Mesenchymal stem cell (in vitro differentiated cells and primary cell): ENCODE measurements around the gene ELMO1.

Source experiments
- DNase-seq: peaks from one replicate; pipeline ENCODE4 v3.0.0-alpha.2; 2013
- H2AFZ ChIP-seq: one replicate; pipeline ENCODE4 v1.6.1; 2013; ENCODE audit warnings: low read depth, mild to moderate bottlenecking, control low read depth, inconsistent platforms, low read length, moderate library complexity
- H2AK5ac ChIP-seq: 2 replicates; pipeline ENCODE4 v1.6.1; 2013; ENCODE audit warnings: low read length, moderate library complexity, mild to moderate bottlenecking, inconsistent platforms; ENCODE audit not compliant: severe bottlenecking
- H2BK120ac ChIP-seq: one replicate; pipeline ENCODE4 v1.6.1; 2013; ENCODE audit warnings: low read depth, mild to moderate bottlenecking, inconsistent platforms, low read length, moderate library complexity
- H2BK12ac ChIP-seq, 2 experiments: one replicate each; pipeline ENCODE4 v1.6.1; 2013; ENCODE audit warnings: inconsistent platforms in 2 of 2, low read length in 2 of 2, mild to moderate bottlenecking in 2 of 2, moderate library complexity in 2 of 2, control low read depth in 1 of 2
- H2BK15ac ChIP-seq: one replicate; pipeline ENCODE4 v1.6.1; 2013; ENCODE audit warnings: mild to moderate bottlenecking, low read depth, inconsistent platforms; ENCODE audit not compliant: poor library complexity, severe bottlenecking
- H2BK5ac ChIP-seq: 2 replicates; pipeline ENCODE4 v1.6.1; 2013; ENCODE audit warnings: low read depth, mild to moderate bottlenecking, low read length, control low read depth, inconsistent platforms; ENCODE audit not compliant: poor library complexity, severe bottlenecking
- H3K14ac ChIP-seq, 2 experiments: one replicate each; pipeline ENCODE4 v1.6.1; 2013; ENCODE audit warnings: inconsistent platforms in 2 of 2, low read length in 2 of 2, control low read depth in 1 of 2, mild to moderate bottlenecking in 1 of 2, moderate library complexity in 1 of 2
- H3K18ac ChIP-seq, 2 experiments: one replicate each; pipeline ENCODE4 v1.6.1; 2013; ENCODE audit warnings: inconsistent platforms in 2 of 2, low read length in 2 of 2, control low read depth in 1 of 2, low read depth in 1 of 2, mild to moderate bottlenecking in 1 of 2
- H3K23ac ChIP-seq, 2 experiments: one replicate each; pipeline ENCODE4 v1.6.1; 2013; ENCODE audit warnings: inconsistent platforms in 2 of 2, low read length in 2 of 2, mild to moderate bottlenecking in 2 of 2, moderate library complexity in 2 of 2, control low read depth in 1 of 2
- H3K27ac ChIP-seq: 2 replicates; pipeline ENCODE4 v1.5.1; 2013; ENCODE audit warnings: mild to moderate bottlenecking, moderate library complexity, low read length, control low read depth, inconsistent platforms; ENCODE audit not compliant: poor library complexity, severe bottlenecking
- H3K27me3 ChIP-seq, 2 experiments: 2 replicates each; pipeline versions ENCODE4 v1.6.1 to v1.7.0; 2013; ENCODE audit warnings: low read length in 2 of 2, mild to moderate bottlenecking in 2 of 2, moderate library complexity in 2 of 2, control low read depth in 1 of 2, inconsistent platforms in 1 of 2; ENCODE audit not compliant: control insufficient read depth in 1 of 2, insufficient read depth in 1 of 2
- H3K36me3 ChIP-seq, 2 experiments: 2 replicates each; pipeline versions ENCODE4 v1.6.1 to v1.7.0; 2013; ENCODE audit warnings: low read length in 2 of 2, control low read depth in 1 of 2, inconsistent platforms in 1 of 2, low read depth in 1 of 2, mild to moderate bottlenecking in 1 of 2; ENCODE audit not compliant: insufficient read depth in 2 of 2, control insufficient read depth in 1 of 2
- H3K4ac ChIP-seq, 2 experiments: one replicate each; pipeline ENCODE4 v1.6.1; 2013; ENCODE audit warnings: inconsistent platforms in 2 of 2, low read length in 2 of 2, mild to moderate bottlenecking in 2 of 2, moderate library complexity in 2 of 2, control low read depth in 1 of 2, low read depth in 1 of 2
- H3K4me1 ChIP-seq: 2 replicates; pipeline ENCODE4 v1.6.1; 2013; ENCODE audit warnings: low read depth, low read length, control low read depth; ENCODE audit not compliant: control insufficient read depth, insufficient read depth
- H3K4me2 ChIP-seq: 2 replicates; pipeline ENCODE4 v1.6.1; 2013; ENCODE audit warnings: low read length, mild to moderate bottlenecking, inconsistent platforms; ENCODE audit not compliant: poor library complexity, severe bottlenecking
- H3K4me3 ChIP-seq, 2 experiments: 2 replicates each; pipeline versions ENCODE4 v1.5.1 to v1.7.0; 2013; ENCODE audit warnings: low read length in 2 of 2, mild to moderate bottlenecking in 2 of 2, control low read depth in 1 of 2, low read depth in 1 of 2; ENCODE audit not compliant: insufficient read depth in 1 of 2
- H3K79me1 ChIP-seq: replicated peaks from 2 replicates; pipeline ENCODE4 v1.6.1; 2013; ENCODE audit warnings: mild to moderate bottlenecking, control low read depth, low read length, inconsistent platforms; ENCODE audit not compliant: poor library complexity, severe bottlenecking
- H3K9ac ChIP-seq: 2 replicates; pipeline ENCODE4 v1.7.0; 2013; ENCODE audit warnings: mild to moderate bottlenecking, low read length, moderate library complexity
- H3K9me3 ChIP-seq: 2 replicates; pipeline ENCODE4 v1.7.0; 2013; ENCODE audit warnings: mild to moderate bottlenecking, low read length; ENCODE audit not compliant: control insufficient read depth
- H4K8ac ChIP-seq: one replicate; pipeline ENCODE4 v1.6.1; 2013; ENCODE audit warnings: inconsistent platforms, mild to moderate bottlenecking, low read length, moderate library complexity
- H4K91ac ChIP-seq: one replicate; pipeline ENCODE4 v1.6.1; 2013; ENCODE audit warnings: mild to moderate bottlenecking, low read length, inconsistent platforms
- WGBS: methylation state at CpG from one replicate; pipeline ENCODE4 v1.1.7; 2013; ENCODE audit warnings: mixed read lengths; 5-methylcytosine and 5-hydroxymethylcytosine counted together

The ELMO1 gene

GRCh38 chr7:36942541-36942940, 506.1 kb downstream of the ELMO1 start:
- no peak overlapping the region for H4K8ac ChIP-seq
- H3K27ac ChIP-seq = no peak overlapping the region
- H3K14ac ChIP-seq = no peak overlapping the region
- H3K4me1 ChIP-seq = no peaks in the 10 kb centered on the region
- no peak overlapping the region for H2AFZ ChIP-seq
- no peak overlapping the region for H2BK12ac ChIP-seq
- no peak overlapping the region for H2BK5ac ChIP-seq
- no peak overlapping the region for H2AK5ac ChIP-seq
- H3K23ac ChIP-seq = no peak overlapping the region
- H3K4me2 ChIP-seq = no peak overlapping the region
- no peaks in the 10 kb centered on the region for H3K79me1 ChIP-seq
- H3K9ac ChIP-seq = no peak overlapping the region
- no peak overlapping the region for H2BK15ac ChIP-seq
- no peak overlapping the region for H2BK120ac ChIP-seq
- no peak overlapping the region for H4K91ac ChIP-seq
- H3K4ac ChIP-seq = no peak overlapping the region
- H3K36me3 ChIP-seq = no peaks in the 10 kb centered on the region
- no peak overlapping the region for H3K4me3 ChIP-seq
- peaks cover 0 to 2% of the 10 kb centered on the region in 2 experiments for H3K27me3 ChIP-seq
- peaks cover 64% of the 10 kb centered on the region for H3K9me3 ChIP-seq
- 71% methylated on average over 3 of the region's 4 CpGs for WGBS
- H3K18ac ChIP-seq = no peak overlapping the region
- DNase-seq = no peak

- Histone ChIP-seq H4K8ac (no peak overlapping the region), H3K18ac (no peak overlapping the region), H2BK120ac (no peak overlapping the region), H3K9ac (no peak overlapping the region), H2BK12ac (no peak overlapping the region), H3K36me3 (no peaks in the 10 kb centered on the region), H3K4ac (no peak overlapping the region), H2AK5ac (no peak overlapping the region), H3K4me2 (no peak overlapping the region), H3K9me3 (peaks cover 68% of the 10 kb centered on the region), H3K4me3 (no peak overlapping the region), H3K79me1 (no peaks in the 10 kb centered on the region), H3K14ac (no peak overlapping the region), H2BK15ac (no peak overlapping the region), H2AFZ (no peak overlapping the region), H4K91ac (no peak overlapping the region), H3K27ac (no peak overlapping the region), H3K27me3 (peaks cover 0 to 2% of the 10 kb centered on the region in 2 experiments), H2BK5ac (no peak overlapping the region), H3K4me1 (no peaks in the 10 kb centered on the region), H3K23ac (no peak overlapping the region)
- DNase-seq = no peak
- WGBS = 74% methylated on average over 1 of the region's 3 CpGs
Measured at GRCh38 chr7:36942025-36942424, 506.6 kb downstream of the ELMO1 start.

- no peak overlapping the region for H3K4me3 ChIP-seq
- no peak overlapping the region for H3K4me2 ChIP-seq
- WGBS = no CpG with 5 or more reads among the region's 1 CpG
- H2BK120ac ChIP-seq = no peak overlapping the region
- H3K27ac ChIP-seq = no peak overlapping the region
- no peak overlapping the region for H2BK12ac ChIP-seq
- no peaks in the 10 kb centered on the region for H3K36me3 ChIP-seq
- no peak overlapping the region for H2BK15ac ChIP-seq
- peaks cover 0 to 2% of the 10 kb centered on the region in 2 experiments for H3K27me3 ChIP-seq
- no peaks in the 10 kb centered on the region for H3K79me1 ChIP-seq
- no peak overlapping the region for H3K18ac ChIP-seq
- no peak overlapping the region for H4K8ac ChIP-seq
- H3K4ac ChIP-seq = no peak overlapping the region
- no peak overlapping the region for H2AK5ac ChIP-seq
- H2BK5ac ChIP-seq = no peak overlapping the region
- no peaks in the 10 kb centered on the region for H3K4me1 ChIP-seq
- H3K23ac ChIP-seq = no peak overlapping the region
- H3K14ac ChIP-seq = no peak overlapping the region
- no peak for DNase-seq
- no peak overlapping the region for H4K91ac ChIP-seq
- H3K9ac ChIP-seq = no peak overlapping the region
- no peak overlapping the region for H2AFZ ChIP-seq
- peaks cover 75% of the 10 kb centered on the region for H3K9me3 ChIP-seq
Measured at GRCh38 chr7:36941359-36941758, 507.3 kb downstream of the ELMO1 start.

- no peak overlapping the region for H3K18ac ChIP-seq
- no peaks in the 10 kb centered on the region for H3K4me1 ChIP-seq
- no peak overlapping the region for H2BK120ac ChIP-seq
- H3K9me3 ChIP-seq = peaks cover 87% of the 10 kb centered on the region
- H2BK12ac ChIP-seq = no peak overlapping the region
- no peak overlapping the region for H3K4me3 ChIP-seq
- no peak overlapping the region for H3K9ac ChIP-seq
- no peak overlapping the region for H2AFZ ChIP-seq
- H4K8ac ChIP-seq = no peak overlapping the region
- no peaks in the 10 kb centered on the region for H3K36me3 ChIP-seq
- no peak overlapping the region for H2BK15ac ChIP-seq
- no peak overlapping the region for H3K23ac ChIP-seq
- no peak overlapping the region for H3K4me2 ChIP-seq
- H3K4ac ChIP-seq = no peak overlapping the region
- no peak overlapping the region for H2AK5ac ChIP-seq
- no peaks in the 10 kb centered on the region for H3K27me3 ChIP-seq
- H3K14ac ChIP-seq = no peak overlapping the region
- H2BK5ac ChIP-seq = no peak overlapping the region
- no peaks in the 10 kb centered on the region for H3K79me1 ChIP-seq
- no peak overlapping the region for H3K27ac ChIP-seq
- 93% methylated on average over 3 of the region's 4 CpGs for WGBS
- no peak overlapping the region for H4K91ac ChIP-seq
- no peak for DNase-seq
Measured at GRCh38 chr7:36939816-36940215, 508.8 kb downstream of the ELMO1 start.
